Measurements from ENCODE around the gene HK2.
"Not testable (repeated sequence)": the region's sequence is repeated elsewhere in the genome, so short reads cannot be mapped to it uniquely, and the experiment has no call there.

Gene HK2

GRCh38 chr2:74833418-74834233 is at the start of gene HK2:
TSS of gene HK2 (plus strand) at chr2:74834127. CDS start at chr2:74834581, 454 bp downstream.
- peak; percentile 84 for DNase-seq

GRCh38 chr2:74789271-74789670 is 44.7 kb upstream of the HK2 start:
- DNase-seq, result no peak

GRCh38 chr2:74792282-74792681 is 41.6 kb upstream of the HK2 start:
- no peak for DNase-seq

DNA sequence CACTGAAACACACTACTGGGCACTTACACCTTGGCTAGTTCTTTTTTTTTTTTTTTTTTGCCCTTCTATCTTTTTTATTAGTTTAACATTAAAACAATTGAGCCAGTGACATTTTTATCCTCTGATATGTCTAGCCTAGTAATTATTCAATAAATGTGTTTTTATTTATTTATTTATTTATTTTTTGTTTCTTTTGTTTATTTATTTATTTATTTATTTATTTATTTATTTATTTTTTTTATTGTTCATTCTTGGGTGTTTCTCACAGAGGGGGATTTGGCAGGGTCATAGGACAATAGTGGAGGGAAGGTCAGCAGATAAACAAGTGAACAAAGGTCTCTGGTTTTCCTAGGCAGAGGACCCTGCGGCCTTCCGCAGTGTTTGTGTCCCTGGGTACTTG is 39.0 kb upstream of the HK2 start:
- not testable (repeated sequence) for DNase-seq

GRCh38 chr2:74806355-74806839 is 27.5 kb upstream of the HK2 start:
- DNase-seq, result no peak

GRCh38 chr2:74806920-74807319 is 27.0 kb upstream of the HK2 start:
- DNase-seq, result no peak

- no peak for DNase-seq
Observed at GRCh38 chr2:74812787-74813590, 20.9 kb upstream of the HK2 start.

DNA sequence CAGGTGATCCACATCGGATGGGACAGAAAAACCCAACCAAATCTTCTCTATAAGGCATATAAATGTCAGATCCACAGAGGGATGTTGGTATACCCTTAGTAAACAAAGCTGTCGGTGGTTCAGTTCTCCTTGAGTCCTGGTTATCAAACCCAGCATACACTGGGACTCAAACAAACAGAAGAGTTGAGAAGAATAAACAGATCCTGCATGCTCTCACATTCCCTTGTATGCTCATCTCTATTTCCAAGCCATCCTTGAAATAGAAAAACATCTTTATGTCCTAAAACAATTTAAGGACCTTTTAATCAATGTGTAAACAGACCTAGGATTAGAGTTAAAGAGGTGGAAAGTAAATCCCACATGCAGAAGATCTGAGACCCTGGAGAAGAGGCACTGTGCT is 19.8 kb upstream of the HK2 start:
- no peak for DNase-seq

DNA sequence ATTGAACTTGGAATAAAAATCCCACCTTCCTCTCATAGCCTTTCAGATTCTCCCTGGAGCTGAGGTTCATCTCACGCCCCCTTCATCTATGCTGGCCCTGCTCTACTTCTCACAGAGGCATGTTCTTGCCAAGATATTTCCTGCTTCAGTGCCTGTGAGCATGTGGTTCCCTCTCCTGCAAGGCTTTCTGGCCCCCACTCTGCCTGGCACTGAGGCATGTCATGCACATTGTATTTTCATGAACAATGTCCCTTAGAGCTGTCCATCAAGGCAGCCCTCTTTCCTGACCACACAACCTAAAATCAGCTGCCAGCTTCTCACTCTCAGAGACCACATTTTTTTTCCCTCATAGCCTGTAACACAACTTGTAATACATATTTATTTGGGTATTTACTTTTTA is 18.0 kb upstream of the HK2 start:
- no peak for DNase-seq

DNA sequence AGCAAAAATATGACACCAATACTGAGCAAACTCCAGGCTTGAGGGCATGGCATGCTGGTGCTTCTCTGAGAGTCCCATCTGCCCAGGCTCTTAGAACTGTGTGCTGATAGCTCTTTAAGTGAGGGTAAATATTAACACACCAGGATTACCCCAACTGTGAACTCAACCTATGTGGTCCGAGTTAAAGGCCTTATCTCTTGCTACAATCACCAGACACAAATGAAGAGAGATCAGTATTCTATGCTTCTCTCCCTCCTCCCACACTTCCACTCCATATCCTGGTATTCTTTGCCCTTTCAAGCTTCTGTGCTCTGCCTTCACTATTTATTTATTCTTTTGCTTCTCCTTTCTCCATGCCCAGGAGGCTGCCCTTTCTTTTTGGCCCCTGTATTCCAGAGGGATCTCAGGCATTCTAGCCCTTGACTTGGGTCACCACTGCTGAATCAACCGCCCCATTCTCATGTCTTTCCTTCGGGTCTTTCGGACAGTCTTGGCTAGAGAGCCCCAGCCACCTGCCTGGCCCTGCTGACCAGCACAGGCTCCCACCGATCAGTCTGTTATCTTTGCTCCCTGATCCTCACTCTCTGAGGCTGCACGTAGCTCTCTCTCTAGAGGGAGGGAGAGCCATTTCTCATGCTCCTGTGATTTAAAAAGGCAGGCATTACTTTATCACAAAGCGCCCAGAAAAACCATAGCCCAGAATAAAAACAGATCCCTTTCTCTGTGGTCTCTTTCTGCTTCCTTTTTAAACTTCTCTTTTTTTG is 17.2 kb upstream of the HK2 start:
- no peak for DNase-seq

GRCh38 chr2:74817304-74817675 is 16.6 kb upstream of the HK2 start:
- no peak for DNase-seq

GRCh38 chr2:74819702-74820101 is 14.2 kb upstream of the HK2 start:
- DNase-seq, result no peak

GRCh38 chr2:74821177-74822126 is 12.5 kb upstream of the HK2 start:
- DNase-seq, result no peak

DNA sequence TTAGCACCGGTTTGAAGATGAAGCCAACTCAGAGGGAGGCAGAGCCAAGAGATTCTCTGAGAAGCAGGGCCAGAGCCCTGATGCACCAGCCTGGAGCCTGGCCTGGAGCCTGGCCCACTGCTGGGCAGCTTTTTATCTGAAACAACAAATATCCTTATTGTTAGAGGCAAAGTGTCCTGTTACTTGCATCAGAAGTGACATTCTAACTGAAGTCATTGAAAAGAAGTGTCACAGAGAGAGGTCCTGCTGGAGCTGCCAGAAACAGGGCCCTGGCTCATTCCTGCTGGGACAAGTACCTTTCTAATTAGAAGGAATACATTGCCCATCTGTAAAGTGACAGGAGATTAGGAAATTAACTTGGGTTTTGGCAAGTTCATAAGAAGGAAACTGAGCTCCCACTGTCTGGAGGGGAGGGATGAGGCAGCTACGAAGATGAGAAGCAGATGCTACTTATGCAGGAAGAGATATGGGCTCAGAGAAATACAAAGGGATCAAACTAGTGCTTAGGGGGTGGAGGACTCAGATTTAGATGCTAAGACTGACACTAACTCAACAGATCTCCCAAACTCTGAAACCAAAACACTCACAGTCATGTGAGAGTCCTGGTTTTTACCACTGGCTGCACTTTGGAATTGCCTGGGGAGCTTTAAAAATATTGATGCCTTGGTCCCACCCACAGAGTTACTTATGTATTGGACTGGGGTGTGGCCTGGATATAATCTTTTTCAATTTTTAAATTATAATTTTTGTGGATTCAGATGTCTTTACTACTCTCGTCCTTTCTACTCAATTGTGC is 11.0 kb upstream of the HK2 start:
- no peak for DNase-seq

GRCh38 chr2:74824679-74825078 is 9.2 kb upstream of the HK2 start:
- DNase-seq, result no peak

DNA sequence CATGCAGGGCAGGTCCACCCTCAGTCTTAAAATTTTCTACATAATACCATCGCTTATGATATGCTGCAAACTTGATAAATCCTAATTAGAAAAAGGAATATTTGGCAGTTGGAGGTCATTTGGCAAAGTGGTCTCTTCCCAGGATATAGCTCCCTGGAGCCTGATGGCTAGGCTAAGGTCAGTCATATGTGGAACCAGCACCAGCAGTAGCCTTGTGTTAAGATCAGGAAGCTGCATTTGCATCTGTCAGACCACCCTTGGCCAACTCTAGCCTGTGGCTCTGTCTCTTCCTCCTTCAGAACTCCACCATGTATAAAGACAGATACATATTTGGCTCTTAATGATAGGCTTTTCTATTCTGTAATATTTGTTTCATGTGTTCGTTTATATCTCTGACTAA is 5.4 kb upstream of the HK2 start:
- no peak for DNase-seq

- DNase-seq, result no peak
Observed at GRCh38 chr2:74831693-74832530, 2.0 kb upstream of the HK2 start.

DNA sequence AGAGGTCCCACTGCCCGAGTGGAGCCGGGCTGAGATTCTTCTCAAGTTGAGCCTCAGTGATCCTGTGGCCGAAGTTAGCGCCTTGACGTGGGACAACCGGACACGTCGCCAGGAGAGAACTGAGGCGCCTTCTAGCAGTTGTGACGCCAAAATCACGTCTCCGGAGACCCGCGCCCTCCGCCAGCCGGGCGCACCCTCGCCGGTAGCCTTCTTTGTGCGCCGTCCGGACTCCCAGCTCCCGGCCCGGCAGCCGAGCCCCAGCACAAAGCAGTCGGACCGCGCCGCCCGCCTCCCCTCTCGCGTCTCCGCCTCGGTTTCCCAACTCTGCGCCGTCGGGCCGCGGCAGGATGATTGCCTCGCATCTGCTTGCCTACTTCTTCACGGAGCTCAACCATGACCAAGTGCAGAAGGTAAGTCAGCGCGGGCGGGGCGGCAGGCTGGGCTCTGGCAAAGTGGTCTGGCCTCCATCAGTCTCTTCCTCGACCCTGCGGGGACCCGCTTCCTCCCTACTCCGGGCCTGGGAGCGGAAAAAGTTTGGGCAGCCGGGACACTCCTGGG is 386 bp downstream of the HK2 start:
- not testable (repeated sequence) for DNase-seq

- DNase-seq, result peak; percentile 56
Observed at GRCh38 chr2:74834792-74835755, 1.1 kb downstream of the HK2 start.
